ENCODE measurements around the gene LRRFIP1.
A peak's percentile ranks its signal among the peaks of the same experiment; 100 is the strongest.

LRRFIP1 gene, protein sequence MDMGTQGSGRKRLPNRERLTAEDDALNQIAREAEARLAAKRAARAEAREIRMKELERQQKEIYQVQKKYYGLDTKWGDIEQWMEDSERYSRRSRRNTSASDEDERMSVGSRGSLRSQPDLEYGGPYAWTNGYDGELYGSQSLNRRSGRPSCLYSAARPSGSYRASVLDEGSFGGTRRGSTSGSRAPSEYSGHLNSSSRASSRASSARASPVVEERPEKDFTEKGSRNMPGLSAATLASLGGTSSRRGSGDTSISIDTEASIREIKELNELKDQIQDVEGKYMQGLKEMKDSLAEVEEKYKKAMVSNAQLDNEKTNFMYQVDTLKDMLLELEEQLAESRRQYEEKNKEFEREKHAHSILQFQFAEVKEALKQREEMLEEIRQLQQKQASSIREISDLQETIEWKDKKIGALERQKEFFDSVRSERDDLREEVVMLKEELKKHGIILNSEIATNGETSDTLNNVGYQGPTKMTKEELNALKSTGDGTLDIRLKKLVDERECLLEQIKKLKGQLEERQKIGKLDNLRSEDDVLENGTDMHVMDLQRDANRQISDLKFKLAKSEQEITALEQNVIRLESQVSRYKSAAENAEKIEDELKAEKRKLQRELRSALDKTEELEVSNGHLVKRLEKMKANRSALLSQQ

DNA sequence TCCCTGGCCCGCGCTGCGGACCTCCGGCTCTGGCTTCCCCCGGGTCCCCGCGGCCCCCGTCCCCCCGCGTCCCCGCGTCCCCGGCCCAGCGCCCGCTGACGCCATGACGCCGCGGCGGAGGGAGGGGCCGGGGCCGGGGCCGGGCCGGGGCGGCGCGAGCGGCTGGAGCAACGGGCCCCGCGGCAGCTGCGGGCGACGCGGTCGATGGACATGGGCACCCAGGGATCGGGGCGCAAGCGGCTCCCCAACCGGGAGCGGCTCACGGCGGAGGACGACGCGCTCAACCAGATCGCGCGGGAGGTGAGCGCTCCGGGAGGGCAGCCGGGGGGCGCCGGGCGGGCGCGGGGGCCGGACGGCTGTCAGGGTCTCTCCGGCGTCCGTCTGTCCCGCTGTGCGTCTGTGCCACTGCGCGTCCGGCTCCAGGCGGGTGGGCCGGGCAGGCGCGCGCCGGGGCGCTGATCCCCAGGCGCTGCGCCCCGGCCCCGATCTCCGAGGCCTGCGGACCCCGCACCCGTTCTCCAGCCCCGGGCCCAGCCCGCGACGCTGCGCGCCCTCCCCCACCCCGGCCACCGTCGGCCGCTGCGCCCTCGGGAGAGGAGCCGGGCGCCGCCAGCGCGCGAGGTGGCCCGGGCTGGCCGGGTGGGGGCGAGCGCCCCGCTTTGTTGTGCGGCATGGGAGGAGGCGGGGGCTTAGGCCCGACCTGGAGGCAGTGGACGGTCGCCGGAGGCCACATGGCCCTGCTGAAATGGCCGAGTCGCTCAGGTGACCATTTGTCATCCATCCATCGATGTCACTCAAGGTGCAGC lies at the start of gene LRRFIP1:
LRRFIP1 (plus strand) TSS at position 147 of the 806 bp plus-strand sequence; CDS start at position 205, 58 bp downstream.
- Histone ChIP-seq H3K27me3 (replicated peaks; ENCODE audit: insufficient read depth, low read length) (no peaks in the 10 kb centered on the region; the same call in 1 of the 2 replicates), H3K4me3 (ENCODE audit: low read length) (peak within 1 kb of the TSS; percentile 33; the same call in 1 of the 2 replicates), H2AFZ (ENCODE audit: low read length) (no peak within 1 kb of the TSS), H3K9me2 (replicated peaks; ENCODE audit: insufficient read depth, low read length) (no peaks in the 10 kb centered on the region), H3K9ac (ENCODE audit: low read length) (no peak within 1 kb of the TSS), H3K4me2 (ENCODE audit: low read depth, low read length) (peak within 1 kb of the TSS; percentile 45), H3K79me2 (ENCODE audit: low read length) (no peaks in the 10 kb centered on the region), H3K4me1 (ENCODE audit: low read length) (peaks cover 13% of the 10 kb centered on the region), H3K36me3 (replicated peaks; ENCODE audit: insufficient read depth, low read length) (no peaks in the 10 kb centered on the region), H3K27ac (ENCODE audit: low read length) (peak within 1 kb of the TSS; percentile 43; the same call in 1 of the 2 replicates), H4K20me1 (ENCODE audit: insufficient read depth, low read length) (no peaks in the 10 kb centered on the region), H3F3A (ENCODE audit: insufficient read depth, low read length) (no peaks in the 10 kb centered on the region), H3K9me3 (replicated peaks; ENCODE audit: insufficient read depth, low read length) (no peaks in the 10 kb centered on the region)
- no peak for DNase-seq
- TF ChIP-seq EZH2 (optimal IDR thresholded peaks at IDR 0.05; ENCODE audit: low read depth, low read length) (no peak), CTCF (IDR thresholded peaks at IDR 0.05; ENCODE audit: low read length) (no peak), EZH2phosphoT487 (IDR thresholded peaks at IDR 0.05; ENCODE audit: low read length) (no peak)

DNA sequence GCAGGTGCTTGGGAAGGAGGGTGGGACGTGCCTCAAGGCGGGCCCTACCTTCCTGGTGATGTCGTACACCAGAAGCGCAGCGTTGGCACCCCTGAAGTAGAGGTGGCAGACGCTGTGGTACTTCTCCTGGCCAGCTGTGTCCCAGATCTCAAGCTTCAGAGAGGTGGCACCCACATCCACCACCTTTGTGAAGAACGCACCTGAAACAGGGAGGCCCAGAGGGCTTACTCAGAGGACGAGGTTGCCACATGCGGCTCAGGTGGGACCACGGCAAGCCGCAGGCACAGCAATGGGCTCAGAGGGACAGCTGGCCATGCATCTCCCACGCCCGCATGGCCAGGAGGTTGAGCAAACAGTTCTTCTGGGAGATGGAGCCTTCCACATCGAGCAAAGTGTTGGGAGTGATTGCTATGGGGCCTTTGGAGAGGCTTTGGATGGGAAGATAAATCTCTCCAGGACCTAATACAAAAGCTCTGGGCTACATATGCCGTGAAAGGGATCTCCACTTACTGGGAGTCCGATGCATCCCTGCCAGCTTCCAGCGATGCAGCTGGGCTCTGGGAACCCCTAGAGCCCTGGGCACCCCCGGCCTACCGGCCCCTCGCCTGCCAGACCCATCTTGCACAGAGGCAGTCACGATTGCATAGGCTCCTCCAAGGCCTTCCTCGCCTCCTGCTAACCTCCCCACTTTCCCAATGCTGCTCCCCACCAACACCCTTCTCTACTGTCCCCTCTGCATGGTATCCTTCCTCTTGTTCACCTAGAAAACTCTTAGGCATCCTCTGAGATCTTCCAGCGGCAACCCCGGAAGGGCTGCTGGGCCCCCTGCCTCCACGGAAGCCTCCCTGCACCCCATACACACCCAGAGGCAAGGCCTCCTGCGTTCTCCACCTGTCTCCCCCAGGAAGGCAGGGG lies 49.2 kb upstream of the LRRFIP1 start:
- H3K4me3 ChIP-seq (ENCODE audit: low read length), result no peak overlapping the region
- no peaks in the 10 kb centered on the region for H3K4me1 ChIP-seq (ENCODE audit: low read length)
- H3K27ac ChIP-seq (ENCODE audit: low read length), result no peak overlapping the region
- no peak overlapping the region for H2AFZ ChIP-seq (ENCODE audit: low read length)
- H3K9me3 ChIP-seq (replicated peaks; ENCODE audit: insufficient read depth, low read length), result no peaks in the 10 kb centered on the region
- DNase-seq, result no peak
- H3K79me2 ChIP-seq (ENCODE audit: low read length), result no peaks in the 10 kb centered on the region
- H3K36me3 ChIP-seq (replicated peaks; ENCODE audit: insufficient read depth, low read length), result no peaks in the 10 kb centered on the region
- H3K9me2 ChIP-seq (replicated peaks; ENCODE audit: insufficient read depth, low read length), result no peaks in the 10 kb centered on the region
- no peaks in the 10 kb centered on the region for H3K27me3 ChIP-seq (replicated peaks; ENCODE audit: insufficient read depth, low read length)
- H3F3A ChIP-seq (ENCODE audit: insufficient read depth, low read length), result no peaks in the 10 kb centered on the region
- H3K9ac ChIP-seq (ENCODE audit: low read length), result no peak overlapping the region
- H4K20me1 ChIP-seq (ENCODE audit: insufficient read depth, low read length), result no peaks in the 10 kb centered on the region
- TF ChIP-seq EZH2 (optimal IDR thresholded peaks at IDR 0.05; ENCODE audit: low read depth, low read length) (no peak), EZH2phosphoT487 (IDR thresholded peaks at IDR 0.05; ENCODE audit: low read length) (no peak), CTCF (IDR thresholded peaks at IDR 0.05; ENCODE audit: low read length) (no peak)
- H3K4me2 ChIP-seq (ENCODE audit: low read depth, low read length), result no peak overlapping the region

DNA sequence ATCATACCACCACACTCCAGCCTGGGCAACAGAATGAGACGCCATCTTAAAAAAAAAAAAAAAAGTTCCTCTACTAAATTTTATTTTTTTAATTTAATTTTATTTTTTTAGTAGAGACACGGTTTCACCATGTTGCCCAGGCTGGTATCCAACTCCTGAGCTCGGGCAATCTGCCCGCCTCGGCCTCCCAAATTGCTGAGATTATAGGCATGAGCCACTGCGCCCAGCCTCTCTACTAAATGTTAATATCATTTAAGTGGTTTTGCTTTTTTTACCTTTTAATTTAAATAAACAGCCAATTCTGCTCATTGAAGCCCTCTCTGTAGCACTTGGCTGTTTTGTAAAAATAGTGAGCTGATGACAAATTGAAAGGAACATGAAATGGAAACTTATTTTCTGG lies 46.1 kb upstream of the LRRFIP1 start:
- TF ChIP-seq CTCF (IDR thresholded peaks at IDR 0.05; ENCODE audit: low read length) (no peak), EZH2phosphoT487 (IDR thresholded peaks at IDR 0.05; ENCODE audit: low read length) (no peak), EZH2 (optimal IDR thresholded peaks at IDR 0.05; ENCODE audit: low read depth, low read length) (no peak)
- Histone ChIP-seq H3F3A (ENCODE audit: insufficient read depth, low read length) (no peaks in the 10 kb centered on the region), H4K20me1 (ENCODE audit: insufficient read depth, low read length) (no peaks in the 10 kb centered on the region), H3K4me3 (ENCODE audit: low read length) (no peak overlapping the region), H3K27ac (ENCODE audit: low read length) (no peak overlapping the region), H3K9me2 (replicated peaks; ENCODE audit: insufficient read depth, low read length) (no peaks in the 10 kb centered on the region), H3K79me2 (ENCODE audit: low read length) (no peaks in the 10 kb centered on the region), H2AFZ (ENCODE audit: low read length) (0 out of 2 replicates have a peak overlapping the region, but pooled peaks have one; percentile 19), H3K27me3 (replicated peaks; ENCODE audit: insufficient read depth, low read length) (no peaks in the 10 kb centered on the region), H3K9me3 (replicated peaks; ENCODE audit: insufficient read depth, low read length) (no peaks in the 10 kb centered on the region), H3K36me3 (replicated peaks; ENCODE audit: insufficient read depth, low read length) (no peaks in the 10 kb centered on the region), H3K9ac (ENCODE audit: low read length) (no peak overlapping the region), H3K4me2 (ENCODE audit: low read depth, low read length) (no peak overlapping the region), H3K4me1 (ENCODE audit: low read length) (no peaks in the 10 kb centered on the region)
- no peak for DNase-seq

Measured in MM.1S (cell line).